Measurements from ENCODE around the gene PDZD8.
"Not testable (repeated sequence)": the region's sequence is repeated elsewhere in the genome, so short reads cannot be mapped to it uniquely, and the experiment has no call there.

The PDZD8 gene

GRCh38 chr10:117254774-117255735 lies 120.2 kb downstream of the PDZD8 start:
- DNase-seq (ENCODE audit: low spot score): no peak

GRCh38 chr10:117254338-117254737 lies 120.9 kb downstream of the PDZD8 start:
- no peak for DNase-seq (ENCODE audit: low spot score)

GRCh38 chr10:117253908-117254307 lies 121.3 kb downstream of the PDZD8 start:
- no peak for DNase-seq (ENCODE audit: low spot score)

GRCh38 chr10:117250411-117250810 lies 124.8 kb downstream of the PDZD8 start:
- DNase-seq (ENCODE audit: low spot score): no peak

- DNase-seq (ENCODE audit: low spot score): no peak
Observed at GRCh38 chr10:117249493-117250093, 125.6 kb downstream of the PDZD8 start.

GRCh38 chr10:117248750-117249465 lies 126.3 kb downstream of the PDZD8 start:
- no peak for DNase-seq (ENCODE audit: low spot score)

GRCh38 chr10:117246997-117247671 lies 128.1 kb downstream of the PDZD8 start:
- no peak for DNase-seq (ENCODE audit: low spot score)

GRCh38 chr10:117242463-117242832 lies 132.8 kb downstream of the PDZD8 start:
- no peak for DNase-seq (ENCODE audit: low spot score)

- DNase-seq (ENCODE audit: low spot score): no peak
Observed at GRCh38 chr10:117241541-117242462, 133.4 kb downstream of the PDZD8 start.

GRCh38 chr10:117240621-117241529 lies 134.4 kb downstream of the PDZD8 start, which contains the start of gene SLC18A2:
SLC18A2 (plus strand) TSS chr10:117241114; CDS start chr10:117241694, 580 bp downstream.
- DNase-seq (ENCODE audit: low spot score): no peak

- DNase-seq (ENCODE audit: low spot score): no peak
Observed at GRCh38 chr10:117239721-117240620, 135.3 kb downstream of the PDZD8 start.

GRCh38 chr10:117239051-117239450 lies 136.2 kb downstream of the PDZD8 start:
- DNase-seq (ENCODE audit: low spot score): no peak

GRCh38 chr10:117237401-117237991 lies 137.7 kb downstream of the PDZD8 start:
- no peak for DNase-seq (ENCODE audit: low spot score)

- DNase-seq (ENCODE audit: low spot score): not testable (repeated sequence)
Observed at GRCh38 chr10:117230107-117230506, 145.1 kb downstream of the PDZD8 start.

GRCh38 chr10:117228210-117228609 lies 147.0 kb downstream of the PDZD8 start:
- DNase-seq (ENCODE audit: low spot score): no peak

Data from CD4-positive, alpha-beta T cell treated with Interleukin-6 at 100 ng/mL for 8 hours (primary cell).